ENCODE measurements around the gene FNDC8.

DNA sequence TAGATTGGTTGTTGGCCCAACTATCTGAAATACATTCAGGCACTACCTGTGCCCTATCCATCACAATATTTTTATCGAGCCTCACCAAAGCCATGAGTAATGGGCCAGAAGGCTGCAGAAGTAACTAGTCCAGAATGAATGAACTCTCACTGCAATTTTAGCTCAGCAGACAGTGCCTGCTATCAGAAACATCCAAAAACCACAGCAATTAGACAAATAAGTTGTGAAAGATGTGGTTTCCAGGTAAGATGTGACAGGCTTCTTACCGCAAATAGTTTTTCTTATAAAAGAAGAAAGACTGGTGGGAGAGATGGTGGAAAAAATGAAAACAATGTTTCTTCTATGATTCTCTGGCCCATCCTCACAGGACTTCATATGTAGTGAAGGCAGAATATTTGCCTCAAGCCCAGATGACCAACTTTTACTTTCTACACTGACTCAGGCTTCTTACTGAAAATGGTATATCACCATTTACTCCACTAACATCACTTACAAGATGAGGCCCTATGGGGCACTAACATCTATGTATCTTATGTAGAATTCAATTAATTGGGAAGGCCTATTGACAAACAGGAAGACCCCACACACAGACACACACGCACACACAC lies 48.1 kb upstream of the FNDC8 start:
- TF ChIP-seq, protein P1, sequence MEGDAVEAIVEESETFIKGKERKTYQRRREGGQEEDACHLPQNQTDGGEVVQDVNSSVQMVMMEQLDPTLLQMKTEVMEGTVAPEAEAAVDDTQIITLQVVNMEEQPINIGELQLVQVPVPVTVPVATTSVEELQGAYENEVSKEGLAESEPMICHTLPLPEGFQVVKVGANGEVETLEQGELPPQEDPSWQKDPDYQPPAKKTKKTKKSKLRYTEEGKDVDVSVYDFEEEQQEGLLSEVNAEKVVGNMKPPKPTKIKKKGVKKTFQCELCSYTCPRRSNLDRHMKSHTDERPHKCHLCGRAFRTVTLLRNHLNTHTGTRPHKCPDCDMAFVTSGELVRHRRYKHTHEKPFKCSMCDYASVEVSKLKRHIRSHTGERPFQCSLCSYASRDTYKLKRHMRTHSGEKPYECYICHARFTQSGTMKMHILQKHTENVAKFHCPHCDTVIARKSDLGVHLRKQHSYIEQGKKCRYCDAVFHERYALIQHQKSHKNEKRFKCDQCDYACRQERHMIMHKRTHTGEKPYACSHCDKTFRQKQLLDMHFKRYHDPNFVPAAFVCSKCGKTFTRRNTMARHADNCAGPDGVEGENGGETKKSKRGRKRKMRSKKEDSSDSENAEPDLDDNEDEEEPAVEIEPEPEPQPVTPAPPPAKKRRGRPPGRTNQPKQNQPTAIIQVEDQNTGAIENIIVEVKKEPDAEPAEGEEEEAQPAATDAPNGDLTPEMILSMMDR (IDR thresholded peaks at IDR 0.05): no peak
- TF ChIP-seq POLR2AphosphoS2 (conservative IDR thresholded peaks at IDR 0.05; ENCODE audit: low read length) (no peak), SMC3 (IDR thresholded peaks at IDR 0.05) (no peak), EP300 (IDR thresholded peaks at IDR 0.05) (no peak), RAD21 (conservative IDR thresholded peaks at IDR 0.05 in 1 of 2, IDR thresholded peaks at IDR 0.05 in 1 of 2) (no peak), FOSB (CRISPR knock-in tag; IDR thresholded peaks at IDR 0.05) (no peak), RNF2 (IDR thresholded peaks at IDR 0.05; ENCODE audit: borderline replicate concordance, low read depth) (no peak), PHF8 (IDR thresholded peaks at IDR 0.05; ENCODE audit: borderline replicate concordance, low read depth) (no peak), HOXA7 (CRISPR knock-in tag; IDR thresholded peaks at IDR 0.05) (no peak)
- TF ChIP-seq, protein P2, sequence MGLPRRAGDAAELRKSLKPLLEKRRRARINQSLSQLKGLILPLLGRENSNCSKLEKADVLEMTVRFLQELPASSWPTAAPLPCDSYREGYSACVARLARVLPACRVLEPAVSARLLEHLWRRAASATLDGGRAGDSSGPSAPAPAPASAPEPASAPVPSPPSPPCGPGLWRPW (IDR thresholded peaks at IDR 0.05): no peak

All from A549 (cell line).